Activated gamma-delta T cell (primary cell): ENCODE data around the gene JMJD1C.

ENCODE experiments used
- DNase-seq: peaks from one replicate; lab custom pipeline; 2025; lab: John Stamatoyannopoulos, UW

JMJD1C gene

DNA sequence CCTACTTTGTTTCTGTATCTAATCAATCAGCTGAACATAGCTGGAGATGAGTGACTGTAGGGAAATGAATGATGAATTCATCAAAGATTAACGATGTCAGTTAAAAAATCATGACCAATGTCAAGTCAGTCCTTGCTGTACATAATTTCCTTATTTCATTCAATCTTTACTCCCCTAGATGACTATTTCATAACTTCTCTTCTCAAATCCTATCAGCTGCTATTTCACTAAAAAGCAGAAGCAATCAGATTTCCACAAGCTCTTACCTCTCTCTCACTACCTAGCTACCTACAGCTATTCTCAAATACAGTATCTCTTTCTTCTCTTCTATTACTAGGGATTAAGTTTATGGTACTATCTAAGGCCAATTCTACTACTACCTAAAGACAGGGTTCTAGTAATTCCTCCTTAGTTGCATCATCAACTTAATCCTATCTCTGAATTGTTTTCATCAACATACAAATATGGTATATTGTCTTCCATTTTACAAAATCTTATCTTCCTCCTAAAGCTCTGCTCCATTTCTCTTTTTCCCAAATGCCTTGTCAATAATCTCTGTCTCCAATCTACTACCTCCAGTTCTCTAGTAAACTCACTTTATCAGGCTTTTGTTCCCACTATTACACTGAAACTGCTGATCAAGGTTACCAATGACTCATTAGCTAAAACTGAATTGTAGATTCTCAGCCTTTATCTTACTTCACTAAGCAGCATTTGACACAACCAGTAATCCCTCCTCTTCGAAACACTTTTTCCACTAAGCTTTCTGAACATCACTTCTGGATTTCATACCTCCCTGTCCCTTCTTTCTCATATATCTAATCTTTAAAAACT, 28.4 kb downstream of the JMJD1C start:
- no peak for DNase-seq

DNA sequence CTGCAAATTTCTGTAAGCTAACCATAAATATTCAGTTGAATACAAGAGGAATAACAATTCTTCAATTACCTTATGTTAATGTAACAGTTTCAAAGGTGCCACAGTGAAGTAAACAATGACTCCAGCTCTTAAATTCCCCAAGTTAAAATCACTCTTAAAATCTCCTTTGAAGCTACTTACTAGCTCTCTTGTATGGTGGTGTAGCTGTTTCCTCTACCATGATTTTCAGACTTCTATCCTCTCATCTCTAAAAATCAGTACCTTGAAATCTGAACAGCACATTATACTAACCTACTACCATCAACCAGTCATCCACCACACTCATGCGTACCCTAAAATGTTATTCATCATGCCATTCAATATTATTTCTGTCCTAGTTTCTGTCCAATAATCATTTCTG, 29.6 kb downstream of the JMJD1C start:
- DNase-seq: no peak

GRCh38 chr10:63434866-63435854, 30.6 kb downstream of the JMJD1C start:
- no peak for DNase-seq

- DNase-seq: no peak
Observed at GRCh38 chr10:63431962-63432797, 33.6 kb downstream of the JMJD1C start.

- DNase-seq: no peak
Observed at GRCh38 chr10:63430999-63431356, 34.8 kb downstream of the JMJD1C start.

DNA sequence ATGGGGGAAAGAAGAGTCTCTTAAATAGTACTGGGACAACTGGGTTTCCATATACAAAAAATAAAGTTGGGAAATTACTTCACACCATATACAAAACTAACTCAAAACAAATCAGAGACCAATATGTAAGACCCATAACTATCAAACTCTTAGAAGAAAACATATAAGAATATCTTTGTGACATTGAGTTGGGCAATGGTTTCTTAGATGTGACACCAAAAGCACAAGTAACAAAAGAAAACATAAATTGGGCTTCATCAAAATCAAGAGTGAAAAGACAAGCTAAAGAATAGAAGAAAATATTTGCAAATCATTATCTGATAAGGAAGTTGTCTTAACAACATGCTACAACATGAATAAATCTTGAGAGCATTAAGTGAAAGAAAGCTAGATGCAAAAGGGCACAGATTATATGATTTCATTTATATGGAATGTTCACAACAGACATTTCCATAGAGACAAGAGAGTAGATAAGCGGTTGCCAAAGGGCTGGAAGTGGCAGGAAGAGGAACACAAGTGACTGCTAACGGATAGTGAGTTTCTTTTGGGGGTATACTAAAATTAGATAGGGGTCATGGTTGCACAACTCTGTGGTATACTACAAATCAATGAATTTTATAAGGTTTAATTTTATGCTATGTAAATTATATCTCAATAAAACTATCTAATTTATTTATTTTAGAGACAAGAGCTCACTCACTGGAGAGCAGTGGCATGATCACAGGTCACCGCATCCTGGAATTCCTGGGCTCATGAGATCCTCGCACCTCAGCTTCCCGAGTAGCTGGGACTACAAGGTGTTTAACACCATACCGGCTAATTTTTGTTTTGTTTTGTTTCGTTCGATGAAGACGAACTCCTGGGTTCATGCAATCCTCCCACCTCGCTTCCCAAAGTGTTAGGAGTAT, 35.4 kb downstream of the JMJD1C start:
- DNase-seq: no peak

- no peak for DNase-seq
Observed at GRCh38 chr10:63429281-63429680, 36.5 kb downstream of the JMJD1C start.

- no peak for DNase-seq
Observed at GRCh38 chr10:63427013-63427412, 38.8 kb downstream of the JMJD1C start.

GRCh38 chr10:63425512-63425911, 40.3 kb downstream of the JMJD1C start:
- no peak for DNase-seq

GRCh38 chr10:63424576-63424975, 41.2 kb downstream of the JMJD1C start:
- DNase-seq: no peak

GRCh38 chr10:63423494-63423893, 42.3 kb downstream of the JMJD1C start:
- DNase-seq: no peak

DNA sequence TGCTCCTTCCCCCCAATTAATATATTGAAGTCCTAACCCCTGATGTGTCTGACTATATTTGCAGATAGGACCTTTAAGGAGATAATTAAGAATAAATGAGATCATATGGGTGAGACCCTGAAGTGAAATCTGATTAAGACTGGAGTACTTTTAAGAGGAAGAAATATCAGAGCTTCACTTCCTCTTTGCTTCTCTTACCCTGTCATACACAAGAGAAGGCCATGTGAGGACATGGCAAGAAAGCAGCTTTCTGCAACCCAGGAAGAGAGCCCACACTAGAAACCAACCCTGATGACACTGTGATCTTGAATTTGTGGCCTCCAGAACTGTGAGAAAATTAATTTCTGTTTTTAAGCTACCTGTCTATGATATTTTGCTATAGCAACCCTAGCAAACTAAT, 44.2 kb downstream of the JMJD1C start:
- DNase-seq: no peak

DNA sequence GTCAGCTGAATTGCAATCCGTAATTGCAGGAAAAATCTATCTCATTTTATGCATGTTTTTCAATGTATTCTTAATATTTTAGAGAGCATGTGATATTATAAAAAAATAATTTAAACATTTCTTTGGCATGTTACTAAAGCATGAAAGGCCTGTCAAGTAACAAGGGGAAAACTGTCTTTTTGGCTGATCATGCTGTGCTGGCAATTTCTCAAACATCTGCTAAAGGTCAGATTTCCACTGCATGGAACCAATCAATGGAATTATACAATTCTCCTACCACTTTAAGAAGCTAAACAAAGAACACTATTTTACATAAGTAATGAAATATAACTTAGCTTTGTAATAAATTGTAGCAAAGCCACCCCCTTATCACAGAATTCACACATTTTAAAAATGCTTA, 49.4 kb downstream of the JMJD1C start:
- DNase-seq: no peak

- DNase-seq: no peak
Observed at GRCh38 chr10:63415640-63416244, 50.0 kb downstream of the JMJD1C start.

DNA sequence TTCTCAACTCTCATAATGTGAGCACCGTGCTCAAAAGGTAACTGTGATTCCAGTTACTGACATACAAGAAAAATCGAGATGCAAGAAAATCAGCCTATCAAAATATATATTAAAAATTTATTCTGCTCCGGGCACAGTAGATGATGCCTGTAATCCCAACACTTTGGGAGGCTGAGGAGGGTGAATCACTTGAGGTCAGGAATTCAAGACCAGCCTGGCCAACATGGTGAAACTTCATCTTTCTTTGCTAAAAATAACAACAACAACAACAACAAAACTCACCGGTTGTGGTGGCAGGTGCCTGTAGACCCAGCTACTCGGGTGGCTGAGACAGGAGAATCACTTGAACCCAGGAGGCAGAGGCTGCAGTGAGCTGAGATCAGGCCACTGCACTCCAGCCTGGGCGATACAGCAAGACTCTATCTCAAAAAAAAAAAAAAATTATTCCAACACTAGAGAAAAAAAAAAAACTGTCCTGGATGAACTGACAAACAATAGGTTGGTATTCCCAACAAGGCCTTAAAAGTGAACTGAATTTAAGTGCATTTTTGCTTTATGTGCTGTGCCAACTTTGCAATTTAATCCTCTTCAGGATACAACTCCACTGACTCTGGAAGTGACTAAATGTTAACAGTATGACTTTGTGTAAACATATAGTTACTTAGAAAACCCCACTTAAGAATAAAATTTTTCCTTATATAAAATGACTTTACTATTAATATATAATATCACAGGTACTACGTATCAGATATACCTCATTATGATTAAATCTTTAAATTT, 51.1 kb downstream of the JMJD1C start:
- DNase-seq: no peak

DNA sequence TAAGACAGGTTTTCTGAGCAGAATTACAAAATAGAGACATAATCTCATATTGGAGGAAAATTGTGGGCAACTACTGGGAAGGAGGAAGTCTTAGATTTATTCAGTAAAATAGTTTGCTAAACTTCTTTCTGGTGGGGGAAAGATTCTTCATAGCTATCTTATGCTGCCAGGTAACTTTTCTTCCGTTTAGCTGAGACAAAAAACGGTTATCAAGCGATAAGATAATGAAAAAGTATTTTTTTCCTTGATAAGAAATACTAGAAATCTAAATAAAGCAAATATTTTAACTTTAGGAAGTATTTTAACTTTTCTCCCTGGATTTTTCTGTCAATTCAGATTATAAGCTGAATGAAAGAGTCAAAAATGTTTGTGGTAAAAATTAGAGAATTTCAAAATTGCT, 52.3 kb downstream of the JMJD1C start:
- DNase-seq: no peak

GRCh38 chr10:63412304-63412703, 53.5 kb downstream of the JMJD1C start:
- DNase-seq: no peak

- DNase-seq: no peak
Observed at GRCh38 chr10:63410633-63411032, 55.1 kb downstream of the JMJD1C start.

DNA sequence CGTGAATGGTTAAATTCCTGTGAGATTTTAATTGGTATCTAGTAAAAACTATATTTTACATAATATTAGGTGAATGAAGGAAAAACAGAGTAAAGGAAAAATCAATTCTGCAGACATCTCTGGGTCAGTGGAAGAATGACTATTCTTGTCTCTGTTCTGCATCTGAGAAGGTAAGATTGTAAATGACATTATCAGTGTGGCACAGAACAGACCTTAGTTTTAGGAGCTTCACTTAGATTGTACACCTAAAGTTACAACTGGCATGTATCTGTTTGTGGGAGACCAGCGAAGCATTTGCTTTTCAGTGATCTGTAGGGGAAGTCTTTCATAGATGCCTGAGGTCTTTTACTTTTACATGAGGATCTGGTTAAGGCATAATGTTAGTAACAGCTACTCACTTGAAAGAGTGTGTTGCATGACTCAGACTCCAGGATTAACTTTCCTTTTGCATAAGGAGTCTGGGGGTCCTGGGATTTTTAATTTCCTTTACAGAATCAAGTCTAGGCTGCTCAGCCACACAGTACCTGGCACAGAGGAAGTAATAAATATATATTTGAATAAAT, 56.2 kb downstream of the JMJD1C start:
- no peak for DNase-seq
